ENCODE results near the gene MIF4GD. TPM values are rescaled to one million over a fixed set of nuclear protein-coding genes. Genes with fewer than 3 reads are reported as not detected.

The MIF4GD gene
- total and polyA plus RNA-seq, 8 donors, result 10.6 to 17.6 (median 14.7) TPM

DNA sequence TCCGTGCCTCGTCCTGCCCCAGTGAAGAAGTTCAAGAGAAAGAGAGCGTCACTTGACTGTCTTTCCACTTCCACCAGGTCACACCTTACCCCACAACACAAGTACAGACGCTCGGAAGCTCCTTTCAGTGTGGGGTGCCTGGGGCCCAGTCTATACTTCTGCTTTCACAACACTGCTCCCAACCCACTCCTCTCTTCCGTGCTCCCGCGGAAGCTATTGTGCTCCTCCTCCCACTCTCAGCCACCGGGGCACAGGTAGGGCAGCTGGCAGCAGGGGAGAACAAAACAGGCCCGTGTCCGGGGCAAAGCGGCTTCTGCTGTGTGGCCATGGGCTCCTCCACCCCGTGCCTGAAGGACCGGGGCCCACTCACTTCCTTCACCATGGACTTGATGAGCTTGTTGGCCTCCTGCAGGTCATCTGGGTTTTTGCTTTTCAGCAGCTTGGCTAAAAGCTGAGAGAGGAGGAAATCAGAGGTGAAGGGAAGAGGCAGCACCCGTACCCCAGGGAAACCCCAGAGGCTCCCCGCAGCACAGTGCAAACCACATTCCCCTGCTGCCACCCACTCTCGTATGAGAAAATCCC lies 28.5 kb downstream of the MIF4GD start:
- FAIRE-seq (no peak), ATAC-seq (no peak), DNase-seq (no peak)
- Histone ChIP-seq H3K27ac (no peak overlapping the region), H3K4me3 (no peak overlapping the region), H3K9me3 (no peaks in the 10 kb centered on the region), H3K27me3 (no peaks in the 10 kb centered on the region), H3K4me1 (no peaks in the 10 kb centered on the region), H3K36me3 (peaks cover 7 to 67% (median 35%) of the 10 kb centered on the region in 3 donors)
- TF ChIP-seq CTCF (IDR thresholded peaks at IDR 0.05), result no peak
- 91 to 93% methylated on average over 17 of the region's 17 CpGs for WGBS, 2 donors
- intact Hi-C loops (cut with DNase I), result no loop called here

DNA sequence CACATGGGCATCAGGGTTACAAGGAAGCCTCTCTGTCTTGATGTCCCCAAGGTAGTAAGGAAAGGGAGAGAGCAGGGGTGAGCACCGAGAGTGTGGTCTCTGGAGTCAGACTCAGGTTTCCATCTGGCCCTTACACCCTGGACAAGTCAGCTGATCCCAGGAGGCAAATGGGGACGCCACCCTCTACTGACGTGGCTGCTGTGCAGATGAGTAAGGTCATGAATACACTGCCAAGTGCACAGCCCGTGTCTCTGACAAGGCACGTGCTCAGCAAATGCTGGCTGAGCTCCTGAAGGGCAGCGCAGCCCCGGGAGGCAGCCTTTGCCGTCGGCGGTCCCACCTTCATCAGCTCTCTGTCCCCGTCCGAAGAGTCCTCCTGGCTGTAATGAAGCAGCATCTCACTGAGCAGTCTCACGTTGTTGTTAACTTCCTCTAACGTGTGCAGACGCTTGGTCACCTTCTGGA lies 29.0 kb downstream of the MIF4GD start:
- Histone ChIP-seq H3K27me3 (no peaks in the 10 kb centered on the region), H3K9me3 (no peaks in the 10 kb centered on the region), H3K27ac (no peak overlapping the region), H3K36me3 (peaks cover 7 to 71% (median 35%) of the 10 kb centered on the region in 3 donors), H3K4me1 (no peaks in the 10 kb centered on the region), H3K4me3 (no peak overlapping the region)
- FAIRE-seq, result no peak
- no peak for DNase-seq
- ATAC-seq, result no peak
- TF ChIP-seq CTCF (IDR thresholded peaks at IDR 0.05), result no peak
- WGBS, 2 donors, result 87 to 94% methylated on average over 15 of the region's 15 CpGs
- intact Hi-C loops (cut with DNase I), result no loop called here

DNA sequence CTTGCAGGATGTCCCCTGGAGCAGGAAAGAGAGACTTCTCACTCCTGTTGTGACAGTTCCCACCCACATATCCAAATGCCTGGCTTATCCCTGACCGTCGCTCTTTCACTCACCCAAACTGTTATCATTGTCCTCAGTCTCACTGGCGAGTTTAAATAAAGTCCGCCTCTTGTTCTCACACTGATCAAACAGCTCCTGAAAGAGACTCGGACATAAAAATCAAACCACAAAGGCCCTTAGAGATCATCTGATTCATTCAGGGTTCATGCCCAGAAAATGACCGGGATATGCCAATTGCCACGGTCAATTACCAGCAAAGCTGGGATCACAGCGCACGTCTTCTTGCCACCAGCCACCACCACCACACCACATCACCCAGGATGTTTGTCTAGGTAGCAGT lies 29.5 kb downstream of the MIF4GD start:
- H3K27ac ChIP-seq, result no peak overlapping the region
- DNase-seq, result no peak
- ATAC-seq, result no peak
- WGBS, 2 donors, result 93 to 95% methylated on average over 9 of the region's 9 CpGs
- no peak for FAIRE-seq
- peaks cover 7 to 76% (median 35%) of the 10 kb centered on the region in 3 donors for H3K36me3 ChIP-seq
- no peak for TF ChIP-seq CTCF (IDR thresholded peaks at IDR 0.05)
- no peaks in the 10 kb centered on the region for H3K27me3 ChIP-seq
- no peaks in the 10 kb centered on the region for H3K9me3 ChIP-seq
- no peak overlapping the region for H3K4me3 ChIP-seq
- intact Hi-C loops (cut with DNase I), result no loop called here
- H3K4me1 ChIP-seq, result no peaks in the 10 kb centered on the region

DNA sequence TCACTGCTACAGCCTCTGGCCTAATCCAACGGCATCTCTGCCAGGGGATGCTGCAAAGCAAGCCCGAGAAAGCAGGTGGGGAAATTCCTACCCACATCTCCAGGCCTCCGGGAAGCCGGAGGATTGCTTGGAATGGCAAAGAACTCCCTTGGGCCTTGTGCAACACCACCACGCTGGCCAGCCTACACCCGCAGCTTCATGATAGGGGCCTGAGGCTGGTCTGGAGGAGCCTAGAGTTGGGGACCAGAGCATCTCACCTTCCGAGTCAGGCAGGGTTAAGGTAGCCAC lies 29.9 kb downstream of the MIF4GD start:
- Histone ChIP-seq H3K4me3 (no peak overlapping the region), H3K27ac (no peak overlapping the region), H3K36me3 (peaks cover 7 to 76% (median 35%) of the 10 kb centered on the region in 3 donors), H3K4me1 (no peaks in the 10 kb centered on the region), H3K9me3 (no peaks in the 10 kb centered on the region), H3K27me3 (no peaks in the 10 kb centered on the region)
- TF ChIP-seq CTCF (IDR thresholded peaks at IDR 0.05), result no peak
- FAIRE-seq (no peak), ATAC-seq (peak in 1 of 4 donors; percentile 7), DNase-seq (no peak)
- intact Hi-C loops (cut with DNase I), result no loop called here
- WGBS, 2 donors, result 90 to 93% methylated on average over 7 of the region's 7 CpGs

DNA sequence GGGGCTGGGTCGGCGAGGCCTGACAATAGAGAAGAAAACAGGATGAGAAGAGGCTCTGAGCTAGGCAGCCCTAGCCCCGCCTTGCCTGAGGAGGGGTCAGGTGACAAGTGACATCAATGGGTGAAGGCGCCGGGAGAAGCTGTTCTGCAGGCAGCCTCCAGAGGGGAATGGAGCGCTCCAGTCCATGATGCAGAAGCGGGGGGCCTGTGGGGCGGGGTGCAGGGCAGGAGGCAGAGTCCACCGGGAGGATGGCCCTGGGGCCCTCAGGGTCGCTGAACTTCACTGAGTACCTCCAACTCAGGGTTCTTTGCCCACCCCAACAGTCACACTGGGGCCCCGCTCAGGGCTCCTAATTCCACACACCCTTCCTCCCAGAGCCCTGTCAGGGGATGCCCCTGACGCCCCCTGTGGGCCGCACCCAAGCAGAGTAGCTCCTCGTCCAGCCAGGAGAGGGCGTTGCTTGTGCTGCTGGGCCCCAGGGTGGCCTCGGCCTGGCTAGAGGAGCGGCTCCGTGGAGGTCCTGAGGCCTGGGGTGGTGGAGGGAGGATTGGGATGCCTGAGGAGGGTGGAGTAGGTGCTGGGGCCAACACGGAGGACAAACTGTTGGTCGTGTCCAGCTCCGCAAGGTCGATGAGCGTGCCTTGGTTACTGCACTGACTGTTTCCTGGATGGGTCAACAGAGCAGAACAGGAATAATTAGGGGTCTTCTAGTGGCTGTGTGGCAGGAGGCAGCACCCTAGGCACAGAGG lies 30.5 kb downstream of the MIF4GD start:
- Histone ChIP-seq H3K27ac (no peak overlapping the region), H3K27me3 (no peaks in the 10 kb centered on the region), H3K4me1 (no peaks in the 10 kb centered on the region), H3K4me3 (no peak overlapping the region), H3K9me3 (no peaks in the 10 kb centered on the region), H3K36me3 (peaks cover 7 to 72% (median 33%) of the 10 kb centered on the region in 3 donors)
- DNase-seq (peak in 1 of 6 donors; percentile 64), ATAC-seq (peak in 3 of 4 donors; percentile 22 to 36 (median 34)), FAIRE-seq (no peak)
- no peak for TF ChIP-seq CTCF (IDR thresholded peaks at IDR 0.05)
- WGBS, 2 donors, result 70% methylated on average over 22 to 23 of the region's 23 CpGs
- intact Hi-C loops (cut with DNase I), result no loop called here

Measured in pancreas (tissue), 10 donors.